SK-N-SH (cell line): Measurements from ENCODE around the gene SYT17.

ENCODE experiments used
- GABPA ChIP-seq: IDR thresholded peaks from 2 replicates; pipeline ENCODE4 v1.4.0; 2012; ENCODE audit warnings: low read depth, mild to moderate bottlenecking
- NFIC ChIP-seq: IDR thresholded peaks from 2 replicates; pipeline ENCODE4 v1.4.0; 2012; ENCODE audit warnings: borderline replicate concordance
- POLR2AphosphoS5 ChIP-seq: IDR thresholded peaks from 2 replicates; pipeline ENCODE4 v1.6.1; 2012; ENCODE audit warnings: low read depth, low read length
- SMC3 ChIP-seq: IDR thresholded peaks from 2 replicates; pipeline ENCODE4 v1.6.1; 2012; ENCODE audit warnings: low read depth, low read length, improper control_type of control experiment
- USF2 ChIP-seq: fragments of 150-350 bp; IDR thresholded peaks from 2 replicates; pipeline ENCODE4 v1.6.1; 2017; ENCODE audit warnings: antibody characterized with exemption, low read length, low read depth, borderline replicate concordance
- TF ChIP-seq, protein P1 (sequence below): fragments of 200-600 bp; sonication (generic); IDR thresholded peaks from 2 replicates; pipeline ENCODE4 v1.6.1; 2017; ENCODE audit warnings: antibody characterized with exemption, mild to moderate bottlenecking, moderate library complexity
- TF ChIP-seq, protein P2 (sequence below): IDR thresholded peaks from 2 replicates; pipeline ENCODE4 v1.6.1; 2012; ENCODE audit warnings: mild to moderate bottlenecking, low read depth, low read length, moderate library complexity

GRCh38 chr16:19278403-19278802, 110.4 kb downstream of the SYT17 start:
- TF ChIP-seq SMC3 (no peak), USF2 (no peak), POLR2AphosphoS5 (no peak), NFIC (no peak), GABPA (no peak)
- TF ChIP-seq, protein P1, sequence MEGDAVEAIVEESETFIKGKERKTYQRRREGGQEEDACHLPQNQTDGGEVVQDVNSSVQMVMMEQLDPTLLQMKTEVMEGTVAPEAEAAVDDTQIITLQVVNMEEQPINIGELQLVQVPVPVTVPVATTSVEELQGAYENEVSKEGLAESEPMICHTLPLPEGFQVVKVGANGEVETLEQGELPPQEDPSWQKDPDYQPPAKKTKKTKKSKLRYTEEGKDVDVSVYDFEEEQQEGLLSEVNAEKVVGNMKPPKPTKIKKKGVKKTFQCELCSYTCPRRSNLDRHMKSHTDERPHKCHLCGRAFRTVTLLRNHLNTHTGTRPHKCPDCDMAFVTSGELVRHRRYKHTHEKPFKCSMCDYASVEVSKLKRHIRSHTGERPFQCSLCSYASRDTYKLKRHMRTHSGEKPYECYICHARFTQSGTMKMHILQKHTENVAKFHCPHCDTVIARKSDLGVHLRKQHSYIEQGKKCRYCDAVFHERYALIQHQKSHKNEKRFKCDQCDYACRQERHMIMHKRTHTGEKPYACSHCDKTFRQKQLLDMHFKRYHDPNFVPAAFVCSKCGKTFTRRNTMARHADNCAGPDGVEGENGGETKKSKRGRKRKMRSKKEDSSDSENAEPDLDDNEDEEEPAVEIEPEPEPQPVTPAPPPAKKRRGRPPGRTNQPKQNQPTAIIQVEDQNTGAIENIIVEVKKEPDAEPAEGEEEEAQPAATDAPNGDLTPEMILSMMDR = no peak
- TF ChIP-seq, protein P2, sequence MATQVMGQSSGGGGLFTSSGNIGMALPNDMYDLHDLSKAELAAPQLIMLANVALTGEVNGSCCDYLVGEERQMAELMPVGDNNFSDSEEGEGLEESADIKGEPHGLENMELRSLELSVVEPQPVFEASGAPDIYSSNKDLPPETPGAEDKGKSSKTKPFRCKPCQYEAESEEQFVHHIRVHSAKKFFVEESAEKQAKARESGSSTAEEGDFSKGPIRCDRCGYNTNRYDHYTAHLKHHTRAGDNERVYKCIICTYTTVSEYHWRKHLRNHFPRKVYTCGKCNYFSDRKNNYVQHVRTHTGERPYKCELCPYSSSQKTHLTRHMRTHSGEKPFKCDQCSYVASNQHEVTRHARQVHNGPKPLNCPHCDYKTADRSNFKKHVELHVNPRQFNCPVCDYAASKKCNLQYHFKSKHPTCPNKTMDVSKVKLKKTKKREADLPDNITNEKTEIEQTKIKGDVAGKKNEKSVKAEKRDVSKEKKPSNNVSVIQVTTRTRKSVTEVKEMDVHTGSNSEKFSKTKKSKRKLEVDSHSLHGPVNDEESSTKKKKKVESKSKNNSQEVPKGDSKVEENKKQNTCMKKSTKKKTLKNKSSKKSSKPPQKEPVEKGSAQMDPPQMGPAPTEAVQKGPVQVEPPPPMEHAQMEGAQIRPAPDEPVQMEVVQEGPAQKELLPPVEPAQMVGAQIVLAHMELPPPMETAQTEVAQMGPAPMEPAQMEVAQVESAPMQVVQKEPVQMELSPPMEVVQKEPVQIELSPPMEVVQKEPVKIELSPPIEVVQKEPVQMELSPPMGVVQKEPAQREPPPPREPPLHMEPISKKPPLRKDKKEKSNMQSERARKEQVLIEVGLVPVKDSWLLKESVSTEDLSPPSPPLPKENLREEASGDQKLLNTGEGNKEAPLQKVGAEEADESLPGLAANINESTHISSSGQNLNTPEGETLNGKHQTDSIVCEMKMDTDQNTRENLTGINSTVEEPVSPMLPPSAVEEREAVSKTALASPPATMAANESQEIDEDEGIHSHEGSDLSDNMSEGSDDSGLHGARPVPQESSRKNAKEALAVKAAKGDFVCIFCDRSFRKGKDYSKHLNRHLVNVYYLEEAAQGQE = no peak
